DOHH2 (cell line): ENCODE results near the gene IL27RA.

Source experiments
- H3F3A ChIP-seq: fragments of 200-600 bp; sonication (generic), shearing (Covaris generic); 2 replicates; pipeline ENCODE4 v1.6.0; 2016; ENCODE audit warnings: antibody characterized with exemption, mild to moderate bottlenecking; ENCODE audit not compliant: control insufficient read depth, insufficient read depth
- H3K27ac ChIP-seq: fragments of 200-600 bp; sonication (generic); 2 replicates; pipeline ENCODE4 v1.5.1; 2014; ENCODE audit warnings: low read depth, mild to moderate bottlenecking, low read length, moderate library complexity
- H3K27me3 ChIP-seq: fragments of 200-600 bp; sonication (generic); 2 replicates; pipeline ENCODE4 v1.6.1; 2014; ENCODE audit warnings: mild to moderate bottlenecking, low read length, mixed read lengths; ENCODE audit not compliant: control insufficient read depth
- H3K36me3 ChIP-seq: fragments of 200-600 bp; sonication (generic); 2 replicates; pipeline ENCODE4 v1.6.1; 2014; ENCODE audit warnings: mild to moderate bottlenecking, low read length, moderate library complexity, mixed read lengths; ENCODE audit not compliant: control insufficient read depth
- H3K4me1 ChIP-seq: fragments of 200-600 bp; sonication (generic); 2 replicates; pipeline ENCODE4 v1.6.1; 2014; ENCODE audit warnings: mild to moderate bottlenecking, low read length, mixed read lengths; ENCODE audit not compliant: control insufficient read depth
- H3K4me2 ChIP-seq: fragments of 200-600 bp; sonication (generic); 2 replicates; pipeline ENCODE4 v1.6.0; 2014; ENCODE audit warnings: mild to moderate bottlenecking, low read length, moderate library complexity
- H3K4me3 ChIP-seq: fragments of 200-600 bp; sonication (generic); 2 replicates; pipeline ENCODE4 v1.5.1; 2014; ENCODE audit warnings: mild to moderate bottlenecking, low read length, mixed read lengths
- H3K79me2 ChIP-seq: fragments of 200-600 bp; sonication (generic); 2 replicates; pipeline ENCODE4 v1.6.1; 2014; ENCODE audit warnings: mild to moderate bottlenecking, low read length, mixed read lengths; ENCODE audit not compliant: control insufficient read depth
- H3K9me2 ChIP-seq: fragments of 200-600 bp; sonication (generic); replicated peaks from 2 replicates; pipeline ENCODE4 v1.6.1; 2014; ENCODE audit warnings: mild to moderate bottlenecking, low read length, mixed read lengths; ENCODE audit not compliant: control insufficient read depth
- H3K9me3 ChIP-seq: fragments of 200-600 bp; sonication (generic); 2 replicates; pipeline ENCODE4 v1.6.1; 2014; ENCODE audit warnings: antibody characterized with exemption, low read length, mixed read lengths; ENCODE audit not compliant: control insufficient read depth, insufficient read depth
- H4K20me1 ChIP-seq: fragments of 200-600 bp; sonication (generic); 2 replicates; pipeline ENCODE4 v1.6.0; 2014; ENCODE audit warnings: low read depth, mild to moderate bottlenecking, antibody characterized with exemption, low read length, moderate library complexity; ENCODE audit not compliant: control insufficient read depth, insufficient read depth
- EZH2phosphoT487 ChIP-seq: fragments of 200-600 bp; sonication (generic); IDR thresholded peaks from 2 replicates; pipeline ENCODE4 v1.6.1; 2017; ENCODE audit warnings: borderline replicate concordance, mild to moderate bottlenecking, antibody characterized with exemption, low read length, moderate library complexity, mixed read lengths
- TF ChIP-seq, protein P1 (sequence below): fragments of 200-600 bp; sonication (generic); IDR thresholded peaks from one replicate; pipeline ENCODE4 v1.5.1; 2014; ENCODE audit warnings: antibody characterized with exemption, mild to moderate bottlenecking, low read depth, low read length; ENCODE audit not compliant: poor library complexity, severe bottlenecking

IL27RA gene

DNA sequence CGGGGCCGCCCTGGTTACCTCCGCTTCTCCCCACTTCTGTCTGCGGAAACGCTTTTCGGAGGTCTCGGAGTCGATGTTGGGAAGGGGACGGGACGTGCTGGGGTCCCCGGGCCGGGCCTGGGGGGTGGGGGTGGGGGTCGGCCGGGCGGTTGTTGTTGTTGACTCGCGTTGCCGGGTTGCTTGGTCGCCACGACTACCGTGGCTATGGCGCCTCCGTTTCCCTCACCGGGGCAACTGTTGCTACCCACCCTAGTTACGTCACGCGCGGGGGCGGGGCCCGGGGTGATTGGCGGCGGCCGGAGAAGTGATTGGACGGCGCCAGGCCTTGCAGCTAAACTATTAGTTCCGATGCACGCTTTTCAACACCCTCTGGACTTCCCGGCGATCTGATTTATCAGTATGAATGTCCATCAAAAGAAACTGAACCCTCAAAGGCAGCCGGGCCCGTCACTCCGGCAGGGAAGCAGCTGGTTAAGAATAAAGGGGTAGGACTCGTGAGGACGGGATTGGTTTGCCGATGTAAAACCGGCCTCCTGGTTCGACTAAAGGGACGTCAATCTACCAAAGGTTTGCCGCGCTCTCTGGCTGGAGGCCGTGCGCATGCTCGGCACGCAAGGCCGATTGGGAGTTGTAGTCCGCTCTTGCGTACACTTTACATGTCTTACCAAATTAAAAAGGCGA, 25.3 kb upstream of the IL27RA start, which contains the start of gene RFX1:
Gene RFX1, minus strand, starts transcription at position 236 of the 681 bp plus-strand sequence. CDS start 12,477 bp downstream, outside the sequence.
- Histone ChIP-seq H3K9me3 (no peaks in the 10 kb centered on the region), H3K4me3 (peak within 1 kb of the TSS; percentile 84), H3K4me2 (peak within 1 kb of the TSS; percentile 94), H3K36me3 (no peaks in the 10 kb centered on the region), H3F3A (peaks cover 29% of the 10 kb centered on the region), H3K4me1 (peaks cover 53% of the 10 kb centered on the region), H3K9me2 (no peaks in the 10 kb centered on the region), H3K27ac (peak within 1 kb of the TSS; percentile 90), H3K79me2 (peaks cover 36% of the 10 kb centered on the region), H4K20me1 (no peaks in the 10 kb centered on the region), H3K27me3 (no peaks in the 10 kb centered on the region)
- TF ChIP-seq, protein P1, sequence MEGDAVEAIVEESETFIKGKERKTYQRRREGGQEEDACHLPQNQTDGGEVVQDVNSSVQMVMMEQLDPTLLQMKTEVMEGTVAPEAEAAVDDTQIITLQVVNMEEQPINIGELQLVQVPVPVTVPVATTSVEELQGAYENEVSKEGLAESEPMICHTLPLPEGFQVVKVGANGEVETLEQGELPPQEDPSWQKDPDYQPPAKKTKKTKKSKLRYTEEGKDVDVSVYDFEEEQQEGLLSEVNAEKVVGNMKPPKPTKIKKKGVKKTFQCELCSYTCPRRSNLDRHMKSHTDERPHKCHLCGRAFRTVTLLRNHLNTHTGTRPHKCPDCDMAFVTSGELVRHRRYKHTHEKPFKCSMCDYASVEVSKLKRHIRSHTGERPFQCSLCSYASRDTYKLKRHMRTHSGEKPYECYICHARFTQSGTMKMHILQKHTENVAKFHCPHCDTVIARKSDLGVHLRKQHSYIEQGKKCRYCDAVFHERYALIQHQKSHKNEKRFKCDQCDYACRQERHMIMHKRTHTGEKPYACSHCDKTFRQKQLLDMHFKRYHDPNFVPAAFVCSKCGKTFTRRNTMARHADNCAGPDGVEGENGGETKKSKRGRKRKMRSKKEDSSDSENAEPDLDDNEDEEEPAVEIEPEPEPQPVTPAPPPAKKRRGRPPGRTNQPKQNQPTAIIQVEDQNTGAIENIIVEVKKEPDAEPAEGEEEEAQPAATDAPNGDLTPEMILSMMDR = no peak
- no peak for TF ChIP-seq EZH2phosphoT487

DNA sequence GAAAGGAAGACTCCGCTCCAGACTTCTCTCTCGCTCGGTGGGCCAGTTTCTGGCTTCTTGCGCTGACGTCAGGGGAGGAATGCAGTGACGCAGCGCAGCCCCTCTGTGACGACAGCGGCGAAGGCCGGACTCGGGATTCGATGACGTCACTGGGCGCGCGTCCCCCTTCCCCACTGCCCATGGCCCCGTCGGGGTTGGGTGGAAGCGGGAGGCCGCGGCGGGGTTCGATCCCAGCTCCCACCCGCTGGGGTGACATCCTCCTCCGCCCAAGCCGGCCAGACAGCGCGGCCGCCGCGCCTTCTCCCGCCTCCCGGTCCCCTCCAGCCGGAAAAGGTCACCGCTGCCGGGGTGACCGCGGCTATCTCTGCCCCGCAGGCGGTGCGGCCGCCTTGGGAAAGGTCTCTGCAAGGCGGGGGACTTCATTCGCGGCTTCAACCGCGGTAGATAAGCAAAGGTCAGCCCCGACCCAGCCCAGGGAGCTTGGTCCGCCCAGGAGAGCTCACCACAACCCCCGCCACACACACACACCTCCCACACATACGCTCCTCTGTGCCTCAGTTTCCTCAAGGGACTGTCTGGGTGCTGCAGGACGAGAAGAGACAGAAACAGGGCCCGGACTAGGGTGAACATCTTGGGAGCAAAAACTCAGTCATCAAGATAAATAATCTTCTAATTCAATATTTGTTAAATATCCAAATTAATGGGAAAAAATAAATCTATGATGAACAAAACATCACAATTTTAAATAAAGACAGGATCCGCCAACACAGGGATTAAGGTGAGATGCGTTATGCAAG, 24.6 kb upstream of the IL27RA start:
- TF ChIP-seq, protein P1 = no peak
- TF ChIP-seq EZH2phosphoT487 = no peak
- Histone ChIP-seq H3K79me2 (peaks cover 29% of the 10 kb centered on the region), H3K4me3 (peak overlapping the region; percentile 84), H3K9me3 (no peaks in the 10 kb centered on the region), H3K27ac (peak overlapping the region; percentile 72), H3K4me1 (peaks cover 46% of the 10 kb centered on the region), H3K27me3 (no peaks in the 10 kb centered on the region), H3F3A (peaks cover 29% of the 10 kb centered on the region), H3K9me2 (no peaks in the 10 kb centered on the region), H3K36me3 (no peaks in the 10 kb centered on the region), H4K20me1 (no peaks in the 10 kb centered on the region), H3K4me2 (peak overlapping the region; percentile 94)

GRCh38 chr19:14012378-14012915, 19.1 kb upstream of the IL27RA start:
- H3K4me1 ChIP-seq = peaks cover 48% of the 10 kb centered on the region
- no peaks in the 10 kb centered on the region for H3K9me2 ChIP-seq
- no peaks in the 10 kb centered on the region for H4K20me1 ChIP-seq
- no peaks in the 10 kb centered on the region for H3K27me3 ChIP-seq
- peaks cover 13% of the 10 kb centered on the region for H3F3A ChIP-seq
- no peak overlapping the region for H3K4me3 ChIP-seq
- peak overlapping the region; percentile 28 for H3K4me2 ChIP-seq
- H3K9me3 ChIP-seq = no peaks in the 10 kb centered on the region
- no peaks in the 10 kb centered on the region for H3K79me2 ChIP-seq
- H3K36me3 ChIP-seq = no peaks in the 10 kb centered on the region
- H3K27ac ChIP-seq = no peak overlapping the region
- TF ChIP-seq EZH2phosphoT487 = no peak
- TF ChIP-seq, protein P1 = no peak
